Central memory CD4-positive, alpha-beta T cell (primary cell): ENCODE data around the gene GDPD3.
"Not testable (repeated sequence)": the region's sequence is repeated elsewhere in the genome, so short reads cannot be mapped to it uniquely, and the experiment has no call there.

ENCODE experiments used
- DNase-seq: peaks from one replicate; pipeline ENCODE4 v3.0.0; 2022

GDPD3 gene

DNA sequence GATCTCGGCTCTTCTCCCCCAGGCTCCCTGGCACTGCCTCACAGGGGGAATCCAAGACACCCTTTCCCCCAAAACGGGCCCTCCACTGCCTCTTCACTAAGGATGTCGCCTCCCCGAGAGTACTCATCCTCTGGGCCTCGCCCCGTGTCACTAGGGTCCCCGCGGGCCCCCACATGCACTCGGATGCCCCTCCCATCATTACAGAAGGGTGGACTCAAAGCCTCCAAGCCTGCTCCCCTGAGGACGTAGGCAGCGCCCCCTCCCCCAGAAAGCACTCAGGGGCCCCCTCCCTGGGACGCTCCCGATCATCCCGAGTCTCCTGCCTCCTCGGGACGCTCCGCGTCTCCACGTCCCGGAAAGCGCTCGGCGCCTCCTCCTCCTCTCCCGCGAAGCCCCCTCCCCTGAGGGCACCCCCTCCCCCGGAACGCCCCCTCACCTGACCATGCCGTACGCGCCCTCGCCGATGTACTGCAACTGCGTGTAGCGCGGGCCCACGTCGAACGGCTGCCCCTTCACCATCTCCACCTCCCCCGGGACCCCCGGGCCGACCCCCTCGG lies 9.3 kb upstream of the GDPD3 start:
- no peak for DNase-seq

DNA sequence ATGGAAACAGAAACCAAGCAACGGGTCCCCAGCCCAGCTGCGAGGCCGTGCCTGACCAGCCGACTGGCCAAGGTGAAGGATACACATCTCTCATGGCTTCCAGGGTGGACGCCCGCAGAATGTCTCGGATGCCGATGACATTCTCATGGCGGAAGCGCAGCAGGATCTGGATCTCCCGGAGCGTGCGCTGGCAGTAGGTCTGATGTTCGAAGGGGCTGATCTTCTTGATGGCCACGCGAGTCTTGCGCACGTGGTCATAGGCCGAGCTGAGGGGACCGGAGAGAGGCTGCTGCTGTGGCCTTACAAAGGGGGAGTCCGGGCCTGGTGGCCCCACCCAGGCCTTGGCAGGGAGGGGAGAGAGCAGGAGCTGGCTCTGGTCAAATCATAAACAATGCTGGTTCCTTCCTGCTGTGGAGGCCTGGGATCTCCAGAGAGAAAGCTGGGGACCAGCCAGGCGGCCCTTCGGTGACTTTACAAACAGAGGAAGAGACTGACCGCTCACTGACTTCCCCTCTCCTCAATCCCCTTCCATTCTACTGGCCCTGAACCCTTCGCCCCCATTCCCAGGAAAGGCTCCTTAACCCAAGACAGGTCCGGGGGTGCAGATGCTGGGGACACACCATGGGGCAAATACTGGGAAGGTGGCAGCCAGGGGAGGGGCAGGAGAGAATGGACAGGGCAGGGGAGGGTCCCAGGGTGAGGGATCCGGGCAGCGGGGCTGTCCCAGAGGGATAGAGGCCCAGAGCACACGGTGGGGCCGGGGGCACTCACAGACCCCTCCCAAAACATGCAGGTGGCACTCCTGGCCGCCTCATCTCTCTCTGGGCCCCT lies 8.6 kb upstream of the GDPD3 start:
- no peak for DNase-seq

DNA sequence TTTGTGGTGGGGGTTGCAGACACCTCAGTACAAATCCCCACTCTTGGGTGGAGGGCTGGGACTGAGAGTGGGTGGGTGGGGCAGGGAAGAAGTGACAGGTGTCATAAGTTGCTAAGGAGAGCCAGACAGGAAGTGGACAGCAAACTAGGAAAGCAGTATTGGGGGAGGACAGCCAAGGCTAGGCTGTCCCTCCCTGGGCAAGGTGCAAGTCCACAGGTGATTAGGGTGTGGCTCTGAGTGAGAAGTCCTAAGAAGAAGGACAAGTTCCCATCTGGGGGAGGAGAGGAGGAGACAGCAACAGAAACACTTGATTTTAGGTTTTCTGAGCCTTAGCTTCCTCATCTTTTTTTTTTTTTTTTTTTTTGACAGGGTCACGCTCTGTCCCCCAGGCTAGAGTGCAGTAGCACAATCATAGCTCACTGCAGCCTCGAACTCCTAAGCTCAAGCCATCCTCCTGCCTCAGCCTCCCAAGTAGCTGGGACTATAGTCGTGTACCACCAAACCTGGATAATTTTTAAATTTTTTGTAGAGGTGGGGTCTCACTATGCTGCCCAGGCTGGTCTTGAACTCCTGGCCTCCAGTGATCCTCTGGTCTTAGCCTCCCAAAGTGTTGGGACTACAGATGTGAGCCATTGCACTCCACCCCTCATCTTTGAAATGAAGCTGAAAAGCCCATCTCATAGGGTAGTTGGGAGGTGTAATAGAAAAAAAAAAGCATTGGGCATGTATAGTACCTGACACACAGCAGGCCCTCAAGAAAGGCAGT lies 7.2 kb upstream of the GDPD3 start:
- DNase-seq, result no peak

DNA sequence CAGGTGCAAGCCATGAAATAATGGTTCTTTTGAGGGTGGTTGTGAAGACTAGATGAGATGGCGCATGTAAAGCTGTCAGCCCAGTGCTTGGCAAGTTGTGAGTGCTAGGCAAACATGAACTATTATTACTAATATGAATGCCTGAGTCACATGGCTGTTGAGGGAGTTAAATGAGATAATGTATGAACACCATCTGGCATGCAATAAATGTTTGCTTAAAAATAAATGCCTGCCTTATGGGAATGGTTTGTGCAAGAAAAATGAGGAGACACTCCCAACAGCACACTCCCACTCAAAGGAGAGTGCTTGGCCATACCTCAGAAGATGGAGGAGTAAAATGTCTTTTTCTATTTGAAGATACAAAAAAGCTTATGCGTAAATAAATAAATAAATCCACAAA lies 6.1 kb upstream of the GDPD3 start:
- no peak for DNase-seq

- no peak for DNase-seq
Observed at GRCh38 chr16:30117768-30118167, 4.4 kb upstream of the GDPD3 start.

- DNase-seq, result no peak
Observed at GRCh38 chr16:30116291-30117207, 3.2 kb upstream of the GDPD3 start.

DNA sequence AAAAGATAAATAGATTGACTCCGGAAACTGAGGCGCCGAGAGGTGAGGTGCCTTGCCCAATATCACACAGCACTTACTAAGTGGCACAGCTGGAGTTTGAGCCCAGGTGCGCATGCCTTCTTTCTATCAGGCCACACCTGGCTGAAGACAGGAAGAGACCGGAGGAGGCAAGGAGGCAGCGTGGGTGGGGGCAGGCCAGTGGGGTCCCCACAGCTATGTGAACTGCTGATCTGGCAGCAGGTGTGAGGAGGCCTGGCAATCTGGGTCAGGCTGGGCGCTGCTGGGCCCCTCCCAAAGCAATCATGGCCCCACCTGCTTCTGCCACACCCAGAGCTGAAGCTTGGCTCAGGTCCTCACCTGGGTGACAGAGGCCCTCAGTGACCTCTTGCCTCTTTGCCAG lies 1.9 kb upstream of the GDPD3 start:
- peak; percentile 36 for DNase-seq

- not testable (repeated sequence) for DNase-seq
Observed at GRCh38 chr16:30114833-30115232, 1.5 kb upstream of the GDPD3 start.

- DNase-seq, result no peak
Observed at GRCh38 chr16:30114411-30114810, 1.1 kb upstream of the GDPD3 start.

DNA sequence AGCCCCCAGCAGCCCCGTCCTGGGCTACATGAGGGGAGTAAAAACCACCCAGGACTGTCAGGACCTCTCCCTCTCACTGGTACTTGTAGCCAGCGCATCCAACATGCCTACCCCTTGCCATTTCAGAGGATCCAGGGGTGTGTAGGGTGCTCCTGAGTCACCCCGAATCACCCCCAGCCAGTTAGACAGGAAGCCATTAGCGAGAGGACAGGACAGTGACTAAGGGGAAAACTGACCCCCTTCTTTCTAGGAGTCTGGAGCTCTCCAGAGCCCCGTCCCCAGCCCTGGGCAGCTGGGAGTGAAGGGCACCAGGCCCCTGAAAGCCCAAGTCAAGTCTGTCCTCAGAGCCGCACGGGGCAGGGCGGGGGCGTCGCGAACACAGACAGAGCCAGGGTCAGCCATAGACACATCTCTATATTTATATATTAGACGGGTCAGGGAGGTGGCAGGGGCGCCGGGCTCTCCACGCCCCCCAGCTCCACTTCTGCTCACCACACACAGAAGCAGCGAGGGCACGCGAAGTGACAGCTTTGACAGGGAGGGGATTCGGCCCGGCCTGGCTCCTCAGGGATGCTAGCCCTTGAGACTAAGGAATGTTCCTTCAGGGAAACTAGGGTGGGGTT lies 485 bp upstream of the GDPD3 start:
- DNase-seq, result no peak

GRCh38 chr16:30112197-30113030 lies 923 bp downstream of the GDPD3 start:
- peak; percentile 21 for DNase-seq

DNA sequence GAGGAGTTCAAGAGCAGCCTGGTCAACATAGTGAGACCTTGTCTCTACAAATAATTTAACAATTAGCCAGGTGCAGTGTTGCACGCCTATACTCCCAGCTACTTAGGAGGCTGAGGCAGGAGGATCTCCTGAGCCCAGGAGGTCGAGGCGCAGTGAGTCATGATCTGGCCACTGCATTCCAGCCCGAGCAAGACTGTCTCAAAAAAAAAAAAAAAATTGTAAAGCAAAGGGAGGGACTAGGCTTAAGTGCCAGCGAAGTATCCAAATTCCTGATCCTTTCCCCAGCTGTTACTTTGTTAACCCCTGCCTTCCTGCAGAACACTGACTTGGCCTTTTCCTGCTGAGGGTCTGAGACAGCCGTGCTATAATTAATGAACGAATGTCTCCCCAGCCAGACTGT lies 2.7 kb downstream of the GDPD3 start:
- no peak for DNase-seq

GRCh38 chr16:30108059-30108850 lies 5.1 kb downstream of the GDPD3 start:
- DNase-seq, result no peak

DNA sequence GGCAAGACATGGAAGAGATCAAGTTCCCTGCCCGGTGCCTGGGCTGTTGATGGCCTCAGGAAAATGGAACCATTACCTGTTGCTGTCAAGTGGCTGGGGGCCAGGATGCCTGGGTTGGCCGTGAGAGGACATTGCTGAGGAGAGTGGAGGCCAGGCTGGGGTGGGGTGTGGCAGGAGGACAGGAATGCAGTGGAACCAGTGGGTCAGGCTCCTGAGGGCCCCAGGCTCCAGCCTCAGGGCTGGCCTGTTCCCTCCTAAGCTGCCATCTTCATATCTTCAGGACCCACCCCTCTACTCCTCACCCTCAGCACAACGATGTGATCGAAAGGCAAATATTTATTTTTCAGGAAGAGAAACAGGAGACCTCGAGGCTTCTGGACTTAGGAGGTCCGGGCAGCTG lies 8.8 kb downstream of the GDPD3 start:
- DNase-seq, result no peak

DNA sequence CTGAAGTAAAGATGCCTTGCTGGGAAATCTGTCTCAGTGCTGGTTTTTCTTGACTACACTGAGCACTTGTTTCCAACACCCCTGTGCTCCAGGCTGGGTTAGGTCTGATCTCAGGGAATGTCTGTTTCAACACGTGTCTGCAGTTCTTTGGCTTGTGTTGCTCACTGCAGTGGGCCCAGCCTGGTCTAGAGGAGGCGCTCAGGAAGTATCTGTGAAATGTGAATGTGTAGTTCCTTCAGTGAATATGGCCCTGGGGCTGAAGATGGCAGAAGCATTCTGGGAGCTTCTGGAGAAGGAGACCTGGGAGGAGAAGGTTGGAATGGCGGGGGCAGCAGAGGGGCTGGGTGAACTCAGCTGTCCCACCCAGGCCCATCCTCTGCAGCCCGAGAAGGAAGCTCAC lies 9.2 kb downstream of the GDPD3 start:
- no peak for DNase-seq

GRCh38 chr16:30096862-30097563 lies 16.3 kb downstream of the GDPD3 start:
- peak; percentile 29 for DNase-seq

DNA sequence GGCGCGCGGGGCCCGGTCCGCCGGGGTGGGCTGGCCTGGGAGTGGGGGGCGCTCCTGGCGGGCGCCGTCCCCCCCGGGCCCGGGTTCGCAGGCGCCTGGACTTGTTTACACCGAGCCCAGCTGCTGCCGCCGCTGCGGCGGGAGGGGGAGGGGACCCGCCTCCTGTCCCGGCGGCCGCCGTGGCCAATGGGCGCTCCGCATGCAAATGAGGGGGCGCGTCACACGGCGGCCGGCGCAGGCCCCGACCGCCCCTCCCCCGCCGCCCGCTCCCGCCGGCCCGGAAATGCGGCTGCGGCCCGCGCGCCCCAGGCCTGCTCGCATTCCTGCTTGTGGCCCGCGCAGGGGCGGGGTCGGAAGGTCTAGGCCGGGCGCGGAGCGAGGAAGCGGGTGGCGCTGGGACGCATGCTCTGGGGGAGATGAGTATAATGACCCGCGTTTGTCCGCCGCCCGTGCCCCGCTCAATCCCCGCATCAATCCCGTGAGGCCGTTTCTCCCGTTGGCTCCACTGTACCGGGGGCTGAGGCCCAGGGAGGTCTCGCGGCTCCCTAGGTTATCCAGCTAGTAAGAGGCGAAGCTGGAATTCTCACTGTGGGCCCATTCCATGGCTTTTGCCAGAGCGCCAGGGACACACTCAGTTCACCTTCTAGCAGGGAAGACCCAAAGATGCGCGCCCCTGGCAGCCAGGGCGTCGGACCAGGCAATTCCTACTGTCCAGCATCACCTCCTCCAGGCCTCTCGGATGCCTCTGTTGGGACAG lies 17.1 kb downstream of the GDPD3 start, which contains the start of gene YPEL3:
TSS of gene YPEL3 (minus strand) at position 109 of the 757 bp plus-strand sequence. CDS start 731 bp downstream, outside the sequence.
- DNase-seq, result peak; percentile 87

- DNase-seq, result no peak
Observed at GRCh38 chr16:30095166-30096078, 17.9 kb downstream of the GDPD3 start.
